GM18873 (cell line): ENCODE data around the gene PRKAB2.
"Not testable (repeated sequence)": the region's sequence is repeated elsewhere in the genome, so short reads cannot be mapped to it uniquely, and the experiment has no call there.

Experiments used
- ATAC-seq: cut with Tn5 transposase; IDR thresholded peaks from one replicate; pipeline ENCODE4 v1.9.1; 2021; ENCODE audit warnings: mild to moderate bottlenecking, moderate library complexity, moderate number of reproducible peaks; ENCODE audit not compliant: unreplicated experiment, low FRiP score

PRKAB2 gene

GRCh38 chr1:147172168-147173016 is at the start of gene PRKAB2:
Gene PRKAB2, minus strand, starts transcription at chr1:147172470. Its CDS starts 326 bp downstream, at chr1:147172144.
- peak; percentile 76 for ATAC-seq

- no peak for ATAC-seq
Measured at GRCh38 chr1:147218606-147219005, 46.3 kb upstream of the PRKAB2 start.

- ATAC-seq, result no peak
Measured at GRCh38 chr1:147217141-147217540, 44.9 kb upstream of the PRKAB2 start.

- no peak for ATAC-seq
Measured at GRCh38 chr1:147216124-147216523, 43.9 kb upstream of the PRKAB2 start.

GRCh38 chr1:147215540-147215916 is 43.3 kb upstream of the PRKAB2 start:
- no peak for ATAC-seq

- no peak for ATAC-seq
Measured at GRCh38 chr1:147214842-147215539, 42.7 kb upstream of the PRKAB2 start.

- ATAC-seq, result no peak
Measured at GRCh38 chr1:147214325-147214724, 42.1 kb upstream of the PRKAB2 start.

- ATAC-seq, result no peak
Measured at GRCh38 chr1:147213271-147213670, 41.0 kb upstream of the PRKAB2 start.

- no peak for ATAC-seq
Measured at GRCh38 chr1:147211577-147211976, 39.3 kb upstream of the PRKAB2 start.

GRCh38 chr1:147210987-147211386 is 38.7 kb upstream of the PRKAB2 start:
- no peak for ATAC-seq

- no peak for ATAC-seq
Measured at GRCh38 chr1:147209825-147210821, 37.9 kb upstream of the PRKAB2 start.

GRCh38 chr1:147208619-147209018 is 36.3 kb upstream of the PRKAB2 start:
- ATAC-seq, result no peak

- ATAC-seq, result no peak
Measured at GRCh38 chr1:147207192-147207591, 34.9 kb upstream of the PRKAB2 start.

- ATAC-seq, result no peak
Measured at GRCh38 chr1:147204080-147204479, 31.8 kb upstream of the PRKAB2 start.

- no peak for ATAC-seq
Measured at GRCh38 chr1:147202576-147202975, 30.3 kb upstream of the PRKAB2 start.

- no peak for ATAC-seq
Measured at GRCh38 chr1:147201786-147202185, 29.5 kb upstream of the PRKAB2 start.

GRCh38 chr1:147201276-147201675 is 29.0 kb upstream of the PRKAB2 start:
- ATAC-seq, result no peak

- ATAC-seq, result not testable (repeated sequence)
Measured at GRCh38 chr1:147197324-147197723, 25.1 kb upstream of the PRKAB2 start.

- ATAC-seq, result no peak
Measured at GRCh38 chr1:147189514-147189913, 17.2 kb upstream of the PRKAB2 start.

GRCh38 chr1:147185432-147185831 is 13.2 kb upstream of the PRKAB2 start:
- no peak for ATAC-seq
